WTC11 (cell line): ENCODE data around the gene CCDC107. TPM values are rescaled to one million over a fixed set of nuclear protein-coding genes. Genes with fewer than 3 reads are reported as not detected.

Experiments
- ATAC-seq: fragments of 200-7000 bp; cut with Tn5 transposase; 2 replicates; pipeline ENCODE4 v1.10.0; 2021; ENCODE audit warnings: mild to moderate bottlenecking, moderate library complexity
- CTCF ChIA-PET: fragments of 300-600 bp; sonication (Branson Sonifier 250); formaldehyde crosslinking; loops from one replicate; lab custom pipeline; 2021; ENCODE audit warnings: antibody characterized with exemption; lab: Charles Lee
- POLR2A ChIA-PET: fragments of 350-600 bp; sonication (Branson Sonifier 250); formaldehyde crosslinking; loops from one replicate; lab custom pipeline; 2021; ENCODE audit warnings: antibody characterized with exemption; lab: Charles Lee
- DNase-seq: peaks from one replicate; pipeline ENCODE4 v3.0.0; 2021; ENCODE audit warnings: low spot score
- H3K27ac Mint-ChIP-seq: 2 replicates; pipeline ENCODE4 v1.8.0; 2021; ENCODE audit warnings: mixed read lengths
- H3K27me3 Mint-ChIP-seq: 2 replicates; pipeline ENCODE4 v1.8.0; 2021; ENCODE audit warnings: low read depth, mild to moderate bottlenecking, moderate library complexity, mixed read lengths
- H3K36me3 Mint-ChIP-seq: 2 replicates; pipeline ENCODE4 v1.8.0; 2021; ENCODE audit warnings: mixed read lengths
- H3K4me1 Mint-ChIP-seq: 2 replicates; pipeline ENCODE4 v1.8.0; 2022; ENCODE audit warnings: mixed read lengths
- H3K4me3 Mint-ChIP-seq: 2 replicates; pipeline ENCODE4 v1.8.0; 2021; ENCODE audit warnings: mild to moderate bottlenecking, moderate library complexity, mixed read lengths
- H3K9me3 Mint-ChIP-seq: 2 replicates; pipeline ENCODE4 v1.8.0; 2021; ENCODE audit warnings: mixed read lengths
- ATF1 ChIP-seq: sonication (generic); formaldehyde crosslinking; IDR thresholded peaks from 2 replicates; pipeline ENCODE4 v1.8.1; 2023; ENCODE audit warnings: mild to moderate bottlenecking, moderate library complexity, missing genetic modification reagents
- CTCF ChIP-seq: fragments of 200-600 bp; IDR thresholded peaks from 2 replicates; pipeline ENCODE4 v1.8.0; 2022; ENCODE audit warnings: antibody characterized with exemption
- HMGXB4 ChIP-seq: sonication (generic); formaldehyde crosslinking; IDR thresholded peaks from 2 replicates; pipeline ENCODE4 v1.8.1; 2023; ENCODE audit warnings: mild to moderate bottlenecking, moderate library complexity, missing genetic modification reagents
- NFE2L1 ChIP-seq: sonication (generic); formaldehyde crosslinking; IDR thresholded peaks from 2 replicates; pipeline ENCODE4 v1.8.1; 2023; ENCODE audit warnings: missing genetic modification reagents
- NR1H2 ChIP-seq: sonication (generic); formaldehyde crosslinking; IDR thresholded peaks from 2 replicates; pipeline ENCODE4 v1.9.0; 2021; ENCODE audit warnings: mild to moderate bottlenecking, moderate library complexity, missing genetic modification reagents
- PRDM15 ChIP-seq: sonication (generic); formaldehyde crosslinking; IDR thresholded peaks from 2 replicates; pipeline ENCODE4 v1.8.0; 2022; ENCODE audit warnings: missing genetic modification reagents
- ZNF263 ChIP-seq: sonication (generic); formaldehyde crosslinking; IDR thresholded peaks from 2 replicates; pipeline ENCODE4 v1.8.1; 2022; ENCODE audit warnings: low read depth, mild to moderate bottlenecking, moderate library complexity, missing genetic modification reagents
- total RNA-seq: library from RNA; stranded (reverse); gene quantifications from 3 replicates; pipeline ENCODE4 v1.2.3, GENCODE V29; 2021
- TF ChIP-seq, protein P1 (sequence below): sonication (generic); formaldehyde crosslinking; IDR thresholded peaks from 2 replicates; pipeline ENCODE4 v1.8.1; 2022; ENCODE audit warnings: mild to moderate bottlenecking, moderate library complexity, missing genetic modification reagents
- TF ChIP-seq, protein P2 (sequence below): fragments of 250-450 bp; sonication (Bioruptor Pico); IDR thresholded peaks from 2 replicates; pipeline ENCODE4 v1.9.0; 2021; ENCODE audit warnings: mild to moderate bottlenecking
- TF ChIP-seq, protein P3 (sequence below): sonication (generic); formaldehyde crosslinking; IDR thresholded peaks from 2 replicates; pipeline ENCODE4 v1.8.1; 2023; ENCODE audit warnings: mild to moderate bottlenecking, missing genetic modification reagents, moderate library complexity

CCDC107 gene
- total RNA-seq, 1 experiment from 2014 or later, result 10.8 TPM

DNA sequence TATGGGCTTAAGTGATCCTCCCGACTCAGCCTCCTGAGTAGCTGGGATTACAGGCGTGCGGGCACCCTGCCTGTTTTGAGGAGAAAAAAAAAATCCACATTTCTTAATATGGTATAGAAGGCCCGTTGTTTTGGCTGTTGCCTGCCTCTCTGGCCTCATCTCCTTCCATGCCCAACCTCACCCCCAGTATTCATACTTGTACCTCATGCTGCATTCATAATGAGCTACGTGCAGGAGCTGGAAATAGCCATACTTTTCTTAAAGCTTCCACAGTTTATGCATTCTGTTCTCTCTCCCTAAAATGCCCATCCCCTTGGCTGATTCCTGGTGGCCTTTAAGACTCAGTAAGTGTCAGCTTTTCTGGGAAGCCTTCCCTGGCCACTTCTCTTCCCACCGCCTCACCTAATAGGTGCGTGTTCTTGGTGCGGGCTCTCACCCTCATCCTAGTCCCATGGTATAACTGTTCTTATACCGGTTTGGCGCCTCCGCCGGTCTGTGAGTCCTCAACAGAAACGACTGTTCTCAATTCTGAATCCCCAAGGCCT is 33.7 kb downstream of the CCDC107 start (continued):
- TF ChIP-seq, protein P1, sequence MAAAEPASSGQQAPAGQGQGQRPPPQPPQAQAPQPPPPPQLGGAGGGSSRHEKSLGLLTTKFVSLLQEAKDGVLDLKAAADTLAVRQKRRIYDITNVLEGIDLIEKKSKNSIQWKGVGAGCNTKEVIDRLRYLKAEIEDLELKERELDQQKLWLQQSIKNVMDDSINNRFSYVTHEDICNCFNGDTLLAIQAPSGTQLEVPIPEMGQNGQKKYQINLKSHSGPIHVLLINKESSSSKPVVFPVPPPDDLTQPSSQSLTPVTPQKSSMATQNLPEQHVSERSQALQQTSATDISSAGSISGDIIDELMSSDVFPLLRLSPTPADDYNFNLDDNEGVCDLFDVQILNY (CRISPR knock-in tag), result no peak
- TF ChIP-seq HMGXB4 (CRISPR knock-in tag), result no peak

GRCh38 chr9:35695943-35696401 is 37.9 kb downstream of the CCDC107 start:
- ATAC-seq (no peak), DNase-seq (no peak)
- Mint-ChIP-seq H3K9me3 (no peaks in the 10 kb centered on the region), H3K27ac (no peak overlapping the region), H3K27me3 (no peaks in the 10 kb centered on the region), H3K36me3 (peaks cover 12% of the 10 kb centered on the region), H3K4me1 (peaks cover 7% of the 10 kb centered on the region), H3K4me3 (no peak overlapping the region)
- CTCF ChIA-PET, result interaction anchor here (0.7 to 6.8 kb wide), 44 partner anchors 9 to 584 kb away, joined by 3 to 127 read pairs (median 5); partner anchors contain the start of genes ARHGEF39, CCDC107, CREB3 and GBA2
- TF ChIP-seq, protein P2, sequence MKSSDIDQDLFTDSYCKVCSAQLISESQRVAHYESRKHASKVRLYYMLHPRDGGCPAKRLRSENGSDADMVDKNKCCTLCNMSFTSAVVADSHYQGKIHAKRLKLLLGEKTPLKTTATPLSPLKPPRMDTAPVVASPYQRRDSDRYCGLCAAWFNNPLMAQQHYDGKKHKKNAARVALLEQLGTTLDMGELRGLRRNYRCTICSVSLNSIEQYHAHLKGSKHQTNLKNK (CRISPR knock-in tag), result no peak
- TF ChIP-seq, protein P1 (CRISPR knock-in tag), result no peak
- TF ChIP-seq ATF1 (CRISPR knock-in tag) (no peak), NFE2L1 (CRISPR knock-in tag) (no peak)
- POLR2A ChIA-PET, result interaction anchor here (0.7 to 1.7 kb wide), 9 partner anchors 10 to 1058 kb away, joined by 3 to 10 read pairs (median 5); partner anchors contain the start of genes ARHGEF39, CREB3 and TLN1

DNA sequence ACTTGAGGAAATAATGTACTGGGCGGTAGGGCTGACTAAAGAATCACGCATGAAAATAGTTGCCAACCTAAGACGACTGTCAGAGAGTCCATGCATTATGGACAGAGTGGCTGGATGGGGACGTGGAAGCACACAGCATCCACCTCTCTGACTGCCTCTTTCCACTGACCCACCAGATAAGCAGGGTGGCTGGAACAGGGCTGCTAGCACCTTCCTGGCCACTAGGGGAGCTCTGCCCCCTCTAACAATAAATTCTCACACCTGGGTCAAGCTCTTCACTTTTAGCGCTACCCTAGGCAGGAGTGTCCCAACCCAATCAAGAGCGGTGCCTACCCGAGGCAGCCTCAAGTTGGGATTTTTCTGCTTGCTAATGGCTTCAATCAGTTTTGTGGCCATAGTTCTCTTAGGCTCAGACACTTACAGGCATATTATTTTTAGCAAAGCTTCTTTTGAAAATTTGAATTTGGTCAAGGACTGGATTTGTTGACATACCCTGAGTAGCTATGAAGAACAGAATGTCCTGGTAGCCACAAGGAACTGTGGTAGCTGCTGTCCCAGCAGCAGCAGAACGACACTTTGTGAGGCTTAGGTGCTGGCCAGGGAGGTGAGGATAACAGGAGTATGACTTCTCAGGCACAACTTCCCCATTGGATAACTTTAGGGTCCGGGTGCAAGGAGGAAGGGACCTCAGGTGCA is 38.6 kb downstream of the CCDC107 start:
- Mint-ChIP-seq H3K9me3 (no peaks in the 10 kb centered on the region), H3K4me1 (peaks cover 4% of the 10 kb centered on the region), H3K27me3 (no peaks in the 10 kb centered on the region), H3K4me3 (no peak overlapping the region)
- ChIA-PET POLR2A (interaction anchor here (0.6 to 1.7 kb wide), 8 partner anchors 10 to 94 kb away, joined by 3 to 10 read pairs (median 4); partner anchors contain the start of genes ARHGEF39, CREB3 and TLN1), CTCF (interaction anchor here (0.6 to 6.8 kb wide), 51 partner anchors 9 to 625 kb away, joined by 3 to 127 read pairs (median 4); partner anchors contain the start of genes ARHGEF39, CCDC107, CREB3 and GBA2)
- ATAC-seq, result peak; percentile 97
- TF ChIP-seq ZNF263 (CRISPR knock-in tag) (no peak), CTCF (peak; percentile 85)
- TF ChIP-seq, all 79 proteins: peak for 1
- Mint-ChIP-seq H3K36me3 (peaks cover 12% of the 10 kb centered on the region), H3K27ac (0 out of 2 replicates have a peak overlapping the region, but pooled peaks have one; percentile 72)
- DNase-seq, result peak; percentile 81

DNA sequence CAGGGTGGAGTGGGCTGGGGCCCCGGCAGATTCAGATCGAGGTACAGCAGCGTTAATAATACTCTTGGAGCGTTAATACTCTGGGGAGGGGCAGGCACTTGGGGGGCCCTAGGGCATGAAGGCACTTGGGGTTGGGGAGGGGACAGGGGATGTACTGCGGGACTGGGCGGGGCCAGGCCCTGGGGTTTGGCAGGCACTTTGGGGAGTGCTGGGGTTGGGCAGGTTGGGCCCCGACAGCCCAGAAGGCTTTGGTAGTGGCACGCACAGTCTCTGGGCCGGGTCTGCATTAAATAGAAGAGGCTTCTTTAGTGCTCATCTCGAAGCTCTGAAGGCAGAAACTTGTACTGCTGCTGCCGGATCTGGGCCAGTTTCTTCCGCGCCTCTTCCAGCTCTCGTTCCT is 39.4 kb downstream of the CCDC107 start:
- no peaks in the 10 kb centered on the region for H3K4me1 Mint-ChIP-seq
- no peaks in the 10 kb centered on the region for H3K27me3 Mint-ChIP-seq
- no peak for DNase-seq
- ATAC-seq, result no peak
- no peaks in the 10 kb centered on the region for H3K9me3 Mint-ChIP-seq
- H3K4me3 Mint-ChIP-seq, result no peak overlapping the region
- H3K36me3 Mint-ChIP-seq, result peaks cover 12% of the 10 kb centered on the region
- CTCF ChIA-PET, result interaction anchor here (0.6 to 6.8 kb wide), 21 partner anchors 8 to 650 kb away, joined by 3 to 127 read pairs (median 11); partner anchors contain the start of genes ARHGEF39, CCDC107, CREB3 and RMRP
- POLR2A ChIA-PET, result interaction anchor here (0.5 to 1.7 kb wide), 2 partner anchors 13 to 36 kb away, joined by 3 to 5 read pairs; no protein-coding TSS in a partner anchor
- no peak overlapping the region for H3K27ac Mint-ChIP-seq
- TF ChIP-seq NR1H2 (CRISPR knock-in tag) (no peak), PRDM15 (CRISPR knock-in tag) (no peak)
- TF ChIP-seq, protein P3, sequence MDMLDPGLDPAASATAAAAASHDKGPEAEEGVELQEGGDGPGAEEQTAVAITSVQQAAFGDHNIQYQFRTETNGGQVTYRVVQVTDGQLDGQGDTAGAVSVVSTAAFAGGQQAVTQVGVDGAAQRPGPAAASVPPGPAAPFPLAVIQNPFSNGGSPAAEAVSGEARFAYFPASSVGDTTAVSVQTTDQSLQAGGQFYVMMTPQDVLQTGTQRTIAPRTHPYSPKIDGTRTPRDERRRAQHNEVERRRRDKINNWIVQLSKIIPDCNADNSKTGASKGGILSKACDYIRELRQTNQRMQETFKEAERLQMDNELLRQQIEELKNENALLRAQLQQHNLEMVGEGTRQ (CRISPR knock-in tag), result no peak
